A549 (cell line): ENCODE measurements around the gene TMEM100. TPM values are rescaled to one million over a fixed set of nuclear protein-coding genes. Genes with fewer than 3 reads are reported as not detected.

Experiments
- ATAC-seq, 2 experiments: fragments of 200-7000 bp in 1 of 2; fragments of >200 bp in 1 of 2; cut with Nextera tagmentation in 1 of 2; cut with Tn5 transposase in 1 of 2; 3 replicates each; pipeline versions ENCODE4 v1.8.0 to v1.9.1; 2018 to 2020; ENCODE audit warnings: mild to moderate bottlenecking in 1 of 2, moderate library complexity in 1 of 2
- CTCF ChIA-PET: fragments of 300-600 bp; sonication (Branson Sonifier 250); formaldehyde crosslinking; extraction: SDS; loops from one replicate; lab custom pipeline; 2021; ENCODE audit warnings: antibody characterized with exemption, inconsistent platforms; lab: Yijun Ruan, JAX
- POLR2A ChIA-PET: fragments of 350-600 bp; formaldehyde crosslinking; extraction: SDS; loops from one replicate; lab custom pipeline; 2021; ENCODE audit warnings: antibody characterized with exemption, inconsistent platforms; lab: Yijun Ruan, JAX
- DNase-seq, 2 experiments: peaks; one replicate each; pipeline versions ENCODE4 v3.0.0 to v3.0.0-alpha.2; 2011 to 2016; ENCODE audit warnings: low read depth in 1 of 2, low spot score in 1 of 2
- FAIRE-seq: peaks from 2 replicates; lab custom pipeline; 2011; peaks lifted over from hg19 to GRCh38; lab: Jason Lieb, UNC
- H3K27ac ChIP-seq, 2 experiments: fragments of >200 bp; sonication (Bioruptor Twin); formaldehyde crosslinking; 3 replicates each; pipeline ENCODE4 v1.5.1; 2016 to 2017
- H3K4me1 ChIP-seq: fragments of >200 bp; sonication (Bioruptor Twin); formaldehyde crosslinking; 3 replicates; pipeline ENCODE4 v1.6.1; 2016
- H3K4me2 ChIP-seq: fragments of >200 bp; sonication (Bioruptor Twin); formaldehyde crosslinking; 3 replicates; pipeline ENCODE4 v1.6.1; 2016
- H3K4me3 ChIP-seq: fragments of >200 bp; sonication (Bioruptor Twin); formaldehyde crosslinking; 3 replicates; pipeline ENCODE4 v1.5.1; 2016
- H3K9me3 ChIP-seq: fragments of >200 bp; sonication (Bioruptor Twin); formaldehyde crosslinking; 3 replicates; pipeline ENCODE4 v1.6.1; 2016
- CHD2 ChIP-seq: fragments of 150-350 bp; IDR thresholded peaks from 2 replicates; pipeline ENCODE4 v1.6.1; 2014; ENCODE audit warnings: low read length; ENCODE audit not compliant: partially characterized antibody
- E2F6 ChIP-seq: IDR thresholded peaks from 2 replicates; pipeline ENCODE4 v1.6.1; 2012; ENCODE audit warnings: low read depth, borderline replicate concordance
- GATA3 ChIP-seq: IDR thresholded peaks from 2 replicates; pipeline ENCODE4 v1.6.1; 2012; ENCODE audit warnings: borderline replicate concordance
- HOXB13 ChIP-seq: fragments of 250-450 bp; sonication (Bioruptor Pico); IDR thresholded peaks from 2 replicates; pipeline ENCODE4 v1.5.0; 2020; ENCODE audit warnings: low read depth, mild to moderate bottlenecking, moderate library complexity
- MYC ChIP-seq: IDR thresholded peaks from 2 replicates; pipeline ENCODE4 v1.6.1; 2012; ENCODE audit warnings: mild to moderate bottlenecking, inconsistent platforms, low read length, improper control_type of control experiment, borderline replicate concordance
- NPAS2 ChIP-seq: fragments of 250-450 bp; sonication (Bioruptor Pico); IDR thresholded peaks from 2 replicates; pipeline ENCODE4 v1.8.0; 2022; ENCODE audit warnings: mild to moderate bottlenecking, moderate library complexity, borderline replicate concordance
- NR3C1 ChIP-seq: fragments of >200 bp; sonication (Bioruptor Twin); formaldehyde crosslinking; IDR thresholded peaks from 3 replicates; pipeline ENCODE4 v1.6.1; 2017
- RFX5 ChIP-seq: fragments of 450-650 bp; IDR thresholded peaks from 2 replicates; pipeline ENCODE4 v1.7.1; 2014; ENCODE audit warnings: antibody characterized with exemption, mild to moderate bottlenecking, moderate library complexity
- SREBF2 ChIP-seq: fragments of 450-650 bp; IDR thresholded peaks from 2 replicates; pipeline ENCODE4 v1.6.1; 2014; ENCODE audit warnings: mild to moderate bottlenecking, moderate library complexity
- TFCP2L1 ChIP-seq: fragments of 250-450 bp; sonication (Bioruptor Pico); IDR thresholded peaks from 2 replicates; pipeline ENCODE4 v1.5.0; 2021; ENCODE audit warnings: mild to moderate bottlenecking
- TP53 ChIP-seq: fragments of 250-450 bp; sonication (Bioruptor Pico); IDR thresholded peaks from 2 replicates; pipeline ENCODE4 v1.5.0; 2021; ENCODE audit warnings: mild to moderate bottlenecking, moderate library complexity
- USF2 ChIP-seq: fragments of 450-650 bp; IDR thresholded peaks from 2 replicates; pipeline ENCODE4 v1.6.1; 2014; ENCODE audit warnings: antibody characterized with exemption
- ZC3H11A ChIP-seq: fragments of 450-650 bp; IDR thresholded peaks from 2 replicates; pipeline ENCODE4 v1.6.1; 2014; ENCODE audit warnings: antibody characterized with exemption, mild to moderate bottlenecking
- ZNF302 ChIP-seq: fragments of 250-450 bp; sonication (Bioruptor Pico); IDR thresholded peaks from 2 replicates; pipeline ENCODE4 v1.9.0; 2021; ENCODE audit warnings: inconsistent platforms, mild to moderate bottlenecking, moderate library complexity
- ZSCAN20 ChIP-seq: fragments of 250-450 bp; sonication (Bioruptor Pico); IDR thresholded peaks from 2 replicates; pipeline ENCODE4 v1.8.0; 2022; ENCODE audit warnings: mild to moderate bottlenecking, moderate library complexity
- WGBS: methylation state at CpG from one replicate; pipeline ENCODE4 v1.1.6; 2017; ENCODE audit errors: missing lambda C conversion rate; 5-methylcytosine and 5-hydroxymethylcytosine counted together
- polyA plus RNA-seq, 4 experiments: library from polyadenylated mRNA; depleted of rRNA in 3 of 4; stranded (reverse); fragments of >200 nt; fragmentation: RNase III in 1 of 4; extraction: RNeasy Plus Mini Kit Qiagen cat#74134 plus additional on column Dnase treatment in 1 of 4; gene quantifications; 2 replicates in 3 of 4; 3 replicates in 1 of 4; pipeline ENCODE4 v1.2.3, GENCODE V29; 2011 to 2017
- TF ChIP-seq, protein P1 (sequence below): IDR thresholded peaks from 2 replicates; pipeline ENCODE4 v1.6.1; 2012
- TF ChIP-seq, protein P2 (sequence below): fragments of >200 bp; sonication (Bioruptor Twin); formaldehyde crosslinking; IDR thresholded peaks from 3 replicates; pipeline ENCODE4 v1.6.1; 2016
- TF ChIP-seq, protein P3 (sequence below): fragments of >200 bp; sonication (Bioruptor Twin); formaldehyde crosslinking; IDR thresholded peaks from 2 replicates; pipeline ENCODE4 v1.6.1; 2016

The TMEM100 gene
- polyA plus RNA-seq, 2 of the 4 experiments (the other 2 are of a cell fraction): not detected

- Histone ChIP-seq H3K4me3 (no peak overlapping the region), H3K4me1 (peaks cover under 1% of the 10 kb centered on the region; the same call in 1 of the 3 replicates), H3K4me2 (no peak overlapping the region), H3K9me3 (no peaks in the 10 kb centered on the region), H3K27ac (no peak overlapping the region)
- no peak for FAIRE-seq
- no peak for ATAC-seq
- ChIA-PET POLR2A (no interaction called here), CTCF (interaction anchor here (0.7 to 20.4 kb wide), 34 partner anchors 9 to 226 kb away, joined by 3 to 359 read pairs (median 4); partner anchors contain the start of gene PCTP)
- 54% methylated on average over 4 of the region's 4 CpGs for WGBS
- TF ChIP-seq E2F6 (no peak), USF2 (0 out of 2 replicates have a peak, but pooled peaks have one; percentile 3)
- TF ChIP-seq, protein P1, sequence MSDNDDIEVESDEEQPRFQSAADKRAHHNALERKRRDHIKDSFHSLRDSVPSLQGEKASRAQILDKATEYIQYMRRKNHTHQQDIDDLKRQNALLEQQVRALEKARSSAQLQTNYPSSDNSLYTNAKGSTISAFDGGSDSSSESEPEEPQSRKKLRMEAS: no peak
- no peak for DNase-seq
These were observed 5.2 kb downstream of the TMEM100 start for GRCh38 chr17:55717432-55717831.

- Histone ChIP-seq H3K9me3 (no peaks in the 10 kb centered on the region), H3K4me3 (no peak overlapping the region), H3K4me2 (no peak overlapping the region), H3K27ac (no peak overlapping the region), H3K4me1 (peaks cover 8% of the 10 kb centered on the region; the same call in 2 of the 3 replicates)
- no peak for FAIRE-seq
- WGBS: 43% methylated on average over 4 of the region's 4 CpGs
- CTCF ChIA-PET: interaction anchor here (0.6 to 20.4 kb wide), 3 partner anchors 24 to 182 kb away, joined by 3 to 359 read pairs (median 6); no protein-coding TSS in a partner anchor
- no peak for DNase-seq
- TF ChIP-seq SREBF2 (no peak), TFCP2L1 (no peak), TP53 (CRISPR knock-in tag) (no peak), ZC3H11A (no peak), RFX5 (no peak)
- TF ChIP-seq, protein P2, sequence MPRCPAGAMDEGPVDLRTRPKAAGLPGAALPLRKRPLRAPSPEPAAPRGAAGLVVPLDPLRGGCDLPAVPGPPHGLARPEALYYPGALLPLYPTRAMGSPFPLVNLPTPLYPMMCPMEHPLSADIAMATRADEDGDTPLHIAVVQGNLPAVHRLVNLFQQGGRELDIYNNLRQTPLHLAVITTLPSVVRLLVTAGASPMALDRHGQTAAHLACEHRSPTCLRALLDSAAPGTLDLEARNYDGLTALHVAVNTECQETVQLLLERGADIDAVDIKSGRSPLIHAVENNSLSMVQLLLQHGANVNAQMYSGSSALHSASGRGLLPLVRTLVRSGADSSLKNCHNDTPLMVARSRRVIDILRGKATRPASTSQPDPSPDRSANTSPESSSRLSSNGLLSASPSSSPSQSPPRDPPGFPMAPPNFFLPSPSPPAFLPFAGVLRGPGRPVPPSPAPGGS: no peak
- POLR2A ChIA-PET: no interaction called here
- ATAC-seq: no peak
These were observed 11.7 kb downstream of the TMEM100 start for GRCh38 chr17:55710829-55711496.

- H3K4me3 ChIP-seq: no peak overlapping the region
- ChIA-PET CTCF (interaction anchor here (1.2 to 4.3 kb wide), 3 partner anchors 8 to 184 kb away, joined by 4 to 36 read pairs (median 4); no protein-coding TSS in a partner anchor), POLR2A (no interaction called here)
- no peak overlapping the region for H3K27ac ChIP-seq
- no peak for TF ChIP-seq MYC
- TF ChIP-seq CHD2: no peak
- no peak for TF ChIP-seq NPAS2 (CRISPR knock-in tag)
- TF ChIP-seq ZSCAN20 (CRISPR knock-in tag): no peak
- TF ChIP-seq, protein P3, sequence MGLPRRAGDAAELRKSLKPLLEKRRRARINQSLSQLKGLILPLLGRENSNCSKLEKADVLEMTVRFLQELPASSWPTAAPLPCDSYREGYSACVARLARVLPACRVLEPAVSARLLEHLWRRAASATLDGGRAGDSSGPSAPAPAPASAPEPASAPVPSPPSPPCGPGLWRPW: no peak
- no peak for TF ChIP-seq GATA3
- no peak for TF ChIP-seq TP53 (CRISPR knock-in tag)
- no peak for TF ChIP-seq NR3C1
- no peak for TF ChIP-seq HOXB13
- TF ChIP-seq ZNF302 (CRISPR knock-in tag): no peak
- FAIRE-seq: no peak
- ATAC-seq: no peak
- no peak for DNase-seq
- WGBS: 71% methylated on average over 3 of the region's 3 CpGs
- no peaks in the 10 kb centered on the region for H3K9me3 ChIP-seq
- H3K4me1 ChIP-seq: peaks cover 14% of the 10 kb centered on the region
- no peak overlapping the region for H3K4me2 ChIP-seq
These were observed 12.3 kb downstream of the TMEM100 start for GRCh38 chr17:55710410-55710809.
